Natural killer cell treated with Interleukin-12 subunit alpha and Interleukin-12 subunit beta and Interleukin-15 and Interleukin-18, amount 100 ng/mL, for 72 hours (primary cell): ENCODE measurements around the gene ZNF687. TPM values are rescaled to one million over a fixed set of nuclear protein-coding genes. Genes with fewer than 3 reads are reported as not detected.

Experiments used
- ATAC-seq, 2 donors: fragments of 150-1000 bp; cut with Tn5 transposase in 1 of 2; sonication (Bioruptor Pico), chemical (Tn5 transposase) in 1 of 2; 2 replicates each; pipeline ENCODE4 v1.10.0; 2021
- DNase-seq: peaks from one replicate; pipeline ENCODE4 v3.0.0; 2022; ENCODE audit warnings: low spot score
- H3K27ac Mint-ChIP-seq, 2 donors: 1 replicate in 1 of 2; 2 replicates in 1 of 2; pipeline ENCODE4 v1.8.0; 2022; ENCODE audit warnings: mixed read lengths in 2 of 2, mild to moderate bottlenecking in 1 of 2, moderate library complexity in 1 of 2
- H3K27me3 Mint-ChIP-seq, 2 donors: 1 replicate in 1 of 2; 2 replicates in 1 of 2; pipeline ENCODE4 v1.8.0; 2022; ENCODE audit warnings: mixed read lengths in 2 of 2
- H3K36me3 Mint-ChIP-seq: one replicate; pipeline ENCODE4 v1.8.0; 2022; ENCODE audit warnings: mixed read lengths
- H3K4me1 Mint-ChIP-seq, 2 donors: 1 replicate in 1 of 2; 2 replicates in 1 of 2; pipeline ENCODE4 v1.8.0; 2022; ENCODE audit warnings: low read depth in 2 of 2, mixed read lengths in 2 of 2, mild to moderate bottlenecking in 1 of 2
- H3K4me3 Mint-ChIP-seq: one replicate; pipeline ENCODE4 v1.8.0; 2022; ENCODE audit warnings: mixed read lengths
- H3K9me3 Mint-ChIP-seq: 2 replicates; pipeline ENCODE4 v1.8.0; 2022; ENCODE audit warnings: mixed read lengths
- total RNA-seq, 2 donors: library from RNA; stranded (reverse); gene quantifications; one replicate each; pipeline ENCODE4 v1.2.3, GENCODE V29; 2022

Gene ZNF687
- total RNA-seq, 2 donors from 2014 or later: 29.1 to 31.2 TPM

DNA sequence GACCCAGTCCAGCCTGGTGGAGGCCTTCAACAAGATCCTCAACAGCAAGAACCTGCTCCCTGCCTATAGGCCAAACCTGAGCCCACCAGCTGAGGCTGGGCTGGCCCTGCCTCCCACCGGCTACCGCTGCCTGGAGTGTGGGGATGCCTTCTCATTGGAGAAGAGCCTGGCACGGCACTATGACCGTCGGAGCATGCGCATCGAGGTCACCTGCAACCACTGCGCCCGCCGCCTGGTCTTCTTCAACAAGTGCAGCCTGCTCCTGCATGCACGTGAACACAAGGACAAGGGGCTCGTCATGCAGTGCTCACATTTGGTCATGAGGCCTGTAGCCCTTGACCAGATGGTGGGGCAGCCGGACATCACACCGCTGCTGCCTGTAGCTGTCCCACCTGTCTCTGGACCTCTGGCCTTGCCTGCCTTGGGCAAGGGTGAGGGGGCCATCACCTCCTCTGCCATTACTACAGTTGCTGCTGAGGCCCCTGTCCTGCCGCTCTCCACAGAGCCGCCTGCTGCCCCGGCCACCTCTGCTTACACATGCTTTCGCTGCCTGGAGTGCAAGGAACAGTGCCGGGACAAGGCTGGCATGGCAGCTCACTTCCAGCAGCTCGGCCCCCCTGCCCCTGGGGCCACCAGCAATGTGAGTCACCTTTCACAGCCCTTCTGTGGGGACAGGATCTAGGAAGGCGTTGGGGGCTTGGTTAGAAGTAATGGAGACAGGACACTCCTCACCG is 5.8 kb downstream of the ZNF687 start:
- Mint-ChIP-seq H3K9me3 (no peaks in the 10 kb centered on the region), H3K27ac (peak overlapping the region; percentile 76 to 77), H3K36me3 (peaks cover 12% of the 10 kb centered on the region), H3K27me3 (no peaks in the 10 kb centered on the region), H3K4me1 (peaks cover 51 to 55% of the 10 kb centered on the region in 2 donors), H3K4me3 (no peak overlapping the region)
- no peak for ATAC-seq
- DNase-seq: no peak

DNA sequence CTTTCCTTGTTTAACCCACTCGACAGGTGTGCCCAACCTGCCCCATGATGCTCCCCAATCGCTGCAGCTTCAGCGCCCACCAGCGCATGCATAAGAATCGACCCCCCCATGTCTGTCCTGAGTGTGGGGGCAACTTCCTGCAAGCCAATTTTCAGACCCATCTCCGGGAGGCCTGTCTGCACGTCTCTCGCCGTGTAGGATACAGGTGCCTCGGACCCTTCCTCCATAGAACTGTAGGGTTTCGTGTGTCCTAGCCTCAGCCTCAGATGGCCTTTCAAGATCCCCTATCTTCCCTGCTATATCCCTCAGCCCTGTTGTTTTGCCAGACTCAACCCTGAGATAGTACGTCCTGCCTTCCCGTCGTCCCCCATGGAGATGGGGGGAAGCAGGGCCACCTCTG is 6.4 kb downstream of the ZNF687 start:
- DNase-seq (no peak), ATAC-seq (no peak)
- H3K9me3 Mint-ChIP-seq: no peaks in the 10 kb centered on the region
- peaks cover 46 to 54% of the 10 kb centered on the region in 2 donors for H3K4me1 Mint-ChIP-seq
- H3K4me3 Mint-ChIP-seq: peak overlapping the region; percentile 49
- peaks cover 12% of the 10 kb centered on the region for H3K36me3 Mint-ChIP-seq
- H3K27ac Mint-ChIP-seq: peak overlapping the region; percentile 76 to 77
- H3K27me3 Mint-ChIP-seq: no peaks in the 10 kb centered on the region

DNA sequence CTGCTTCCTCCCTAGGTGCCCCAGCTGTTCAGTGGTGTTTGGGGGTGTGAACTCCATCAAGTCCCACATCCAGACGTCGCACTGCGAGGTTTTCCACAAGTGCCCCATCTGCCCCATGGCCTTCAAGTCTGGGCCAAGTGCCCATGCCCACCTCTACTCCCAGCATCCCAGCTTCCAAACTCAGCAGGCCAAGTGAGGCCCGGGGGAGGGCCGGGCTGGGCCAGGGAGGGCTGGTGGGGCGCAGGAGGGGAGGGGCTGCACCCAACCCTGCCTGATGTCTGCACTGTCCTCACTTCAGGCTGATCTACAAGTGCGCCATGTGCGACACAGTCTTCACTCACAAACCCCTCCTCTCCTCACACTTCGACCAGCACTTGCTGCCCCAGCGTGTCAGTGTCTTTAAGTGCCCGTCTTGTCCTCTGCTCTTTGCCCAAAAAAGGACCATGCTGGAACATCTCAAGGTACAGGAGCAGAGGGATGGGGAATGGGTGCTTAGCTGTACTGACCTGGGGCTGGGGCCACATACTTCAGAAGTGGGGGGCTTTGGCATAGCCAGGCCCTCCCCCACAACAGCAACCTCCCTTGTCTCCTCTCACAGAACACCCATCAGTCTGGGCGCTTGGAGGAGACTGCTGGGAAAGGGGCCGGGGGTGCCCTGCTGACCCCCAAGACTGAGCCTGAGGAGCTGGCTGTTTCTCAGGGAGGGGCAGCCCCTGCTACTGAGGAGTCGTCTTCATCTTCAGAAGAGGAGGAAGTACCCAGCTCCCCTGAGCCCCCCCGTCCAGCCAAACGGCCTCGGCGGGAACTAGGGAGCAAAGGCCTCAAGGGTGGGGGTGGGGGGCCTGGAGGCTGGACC is 7.2 kb downstream of the ZNF687 start:
- Mint-ChIP-seq H3K9me3 (no peaks in the 10 kb centered on the region), H3K27me3 (no peaks in the 10 kb centered on the region), H3K4me3 (peak overlapping the region; percentile 49), H3K36me3 (peaks cover 12% of the 10 kb centered on the region), H3K4me1 (peaks cover 38 to 47% of the 10 kb centered on the region in 2 donors), H3K27ac (peak overlapping the region; percentile 76 to 77)
- no peak for DNase-seq
- ATAC-seq: no peak

DNA sequence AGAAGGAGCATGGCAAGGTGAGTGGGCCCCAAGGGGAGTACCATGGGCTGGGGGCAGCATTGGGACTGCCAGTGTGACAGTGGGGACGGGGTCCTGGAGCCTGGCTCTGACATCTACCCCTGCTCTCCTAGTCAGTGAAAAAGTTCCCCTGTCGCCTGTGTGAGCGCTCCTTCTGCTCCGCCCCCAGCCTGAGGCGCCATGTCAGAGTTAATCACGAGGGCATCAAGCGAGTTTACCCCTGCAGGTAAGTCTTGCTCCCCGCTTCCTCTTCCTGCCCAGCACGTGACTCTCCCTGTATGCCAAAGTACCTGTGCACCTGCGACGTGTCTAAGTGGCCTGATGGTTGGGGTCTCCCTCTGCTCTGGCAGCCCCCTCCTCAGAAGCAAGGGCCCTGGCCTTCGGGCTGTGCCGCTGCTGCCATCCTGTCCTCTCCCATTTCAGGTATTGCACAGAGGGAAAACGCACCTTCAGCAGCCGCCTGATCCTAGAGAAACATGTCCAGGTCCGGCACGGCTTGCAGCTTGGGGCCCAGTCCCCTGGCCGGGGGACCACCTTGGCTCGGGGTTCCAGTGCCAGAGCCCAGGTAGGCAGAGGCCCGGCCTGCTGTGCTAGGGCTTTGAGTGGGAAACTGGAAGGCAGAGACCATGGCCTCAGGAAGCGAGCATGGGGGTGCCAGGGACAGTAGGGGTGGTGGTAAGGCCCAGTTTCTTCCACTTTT is 8.1 kb downstream of the ZNF687 start:
- no peaks in the 10 kb centered on the region for H3K9me3 Mint-ChIP-seq
- ATAC-seq: no peak
- peak overlapping the region; percentile 76 to 82 for H3K27ac Mint-ChIP-seq
- H3K4me1 Mint-ChIP-seq: peaks cover 34 to 44% of the 10 kb centered on the region in 2 donors
- peak overlapping the region; percentile 55 for H3K4me3 Mint-ChIP-seq
- peaks cover 12% of the 10 kb centered on the region for H3K36me3 Mint-ChIP-seq
- no peaks in the 10 kb centered on the region for H3K27me3 Mint-ChIP-seq
- DNase-seq: no peak

DNA sequence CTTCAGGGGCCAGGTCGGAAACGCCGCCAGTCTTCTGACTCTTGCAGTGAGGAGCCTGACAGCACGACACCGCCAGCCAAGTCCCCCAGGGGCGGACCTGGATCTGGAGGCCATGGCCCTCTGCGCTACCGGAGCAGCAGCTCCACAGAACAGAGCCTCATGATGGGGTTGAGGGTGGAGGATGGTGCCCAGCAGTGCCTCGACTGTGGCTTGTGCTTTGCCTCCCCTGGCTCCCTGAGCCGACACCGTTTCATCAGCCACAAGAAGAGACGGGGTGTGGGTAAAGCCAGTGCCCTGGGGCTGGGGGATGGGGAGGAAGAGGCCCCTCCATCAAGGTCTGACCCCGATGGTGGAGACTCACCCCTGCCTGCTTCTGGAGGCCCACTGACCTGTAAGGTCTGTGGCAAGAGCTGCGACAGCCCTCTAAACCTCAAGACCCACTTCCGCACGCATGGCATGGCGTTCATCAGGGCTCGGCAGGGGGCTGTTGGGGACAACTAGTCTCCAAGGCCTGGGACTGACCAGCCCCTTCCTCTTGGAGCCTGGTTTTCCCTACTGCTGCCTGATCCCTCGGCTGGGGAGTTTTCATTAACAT is 8.7 kb downstream of the ZNF687 start:
- Mint-ChIP-seq H3K27me3 (no peaks in the 10 kb centered on the region), H3K27ac (peak overlapping the region; percentile 76 to 82), H3K9me3 (no peaks in the 10 kb centered on the region), H3K4me3 (peak overlapping the region; percentile 55), H3K36me3 (peaks cover 11% of the 10 kb centered on the region), H3K4me1 (peaks cover 32 to 42% of the 10 kb centered on the region in 2 donors)
- DNase-seq: peak; percentile 83
- ATAC-seq: peak; percentile 81 to 85

DNA sequence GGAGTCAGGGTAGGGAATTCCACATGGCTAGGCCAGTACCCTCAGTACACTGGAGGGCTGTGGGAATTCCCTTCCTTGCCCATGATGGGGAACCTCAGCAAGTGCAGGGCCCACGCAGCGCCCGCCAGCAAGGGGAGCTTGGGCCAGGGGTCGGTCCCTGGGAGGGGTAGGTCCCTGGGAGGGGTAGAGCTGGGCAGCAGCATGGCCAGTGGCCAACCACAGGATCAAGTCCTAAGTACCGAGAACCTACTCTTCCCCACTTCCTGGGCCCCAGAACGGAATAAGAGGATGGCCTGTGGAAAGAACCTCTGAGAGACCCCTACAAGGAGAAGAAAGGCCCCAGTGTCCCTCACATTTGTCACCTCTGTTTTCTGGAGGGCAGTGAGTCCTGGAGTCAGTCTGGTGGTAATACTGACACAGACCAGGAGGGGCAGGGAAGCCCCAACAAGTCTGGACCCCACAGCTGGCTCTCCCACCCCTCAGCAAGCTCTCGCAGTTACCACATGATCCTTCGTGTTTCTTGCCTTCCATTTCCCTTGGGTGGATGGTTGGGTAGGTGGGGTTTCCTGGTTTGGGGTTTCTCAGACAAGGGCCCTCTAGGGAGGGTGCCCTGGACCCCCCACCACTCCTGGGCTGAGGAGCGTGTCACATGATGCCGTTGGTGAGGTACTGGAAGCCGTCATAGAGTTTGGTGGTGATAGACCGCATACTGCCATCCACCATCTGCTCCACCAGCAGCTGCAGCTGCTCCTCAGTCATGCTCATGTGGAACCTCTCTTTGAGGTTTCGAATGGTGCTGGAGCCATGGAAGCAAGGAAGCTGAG is 10.3 kb downstream of the ZNF687 start:
- H3K27me3 Mint-ChIP-seq: no peaks in the 10 kb centered on the region
- H3K4me3 Mint-ChIP-seq: no peak overlapping the region
- peaks cover 29 to 38% of the 10 kb centered on the region in 2 donors for H3K4me1 Mint-ChIP-seq
- H3K27ac Mint-ChIP-seq: peak overlapping the region; percentile 64 to 87
- H3K36me3 Mint-ChIP-seq: peaks cover 7% of the 10 kb centered on the region
- ATAC-seq (peak in 1 of 2 donors; percentile 50), DNase-seq (peak; percentile 44)
- H3K9me3 Mint-ChIP-seq: no peaks in the 10 kb centered on the region

DNA sequence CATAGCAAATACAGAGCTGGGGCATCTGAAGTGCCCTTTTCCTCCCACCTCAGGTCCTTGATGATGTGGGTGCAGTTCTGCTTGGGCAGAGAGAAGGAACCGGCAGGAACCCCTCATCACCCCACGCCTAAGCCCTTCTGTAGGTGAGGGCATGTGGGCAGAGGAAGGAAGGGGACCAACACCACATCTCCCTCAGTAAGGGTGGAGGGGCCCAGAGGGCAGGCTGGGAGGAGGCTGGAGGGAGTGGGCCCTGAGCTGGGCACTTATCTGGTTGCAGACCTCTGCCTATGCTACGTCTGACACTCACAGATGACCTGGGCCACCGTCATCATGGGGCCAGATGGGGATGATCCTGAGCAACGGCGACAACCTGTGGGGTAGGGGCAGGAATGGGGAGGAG is 11.0 kb downstream of the ZNF687 start:
- ATAC-seq: no peak
- Mint-ChIP-seq H3K4me1 (peaks cover 29 to 38% of the 10 kb centered on the region in 2 donors), H3K27me3 (no peaks in the 10 kb centered on the region), H3K36me3 (peaks cover 7% of the 10 kb centered on the region), H3K27ac (peak overlapping the region; percentile 64 to 87), H3K4me3 (no peak overlapping the region), H3K9me3 (no peaks in the 10 kb centered on the region)
- peak; percentile 46 for DNase-seq

DNA sequence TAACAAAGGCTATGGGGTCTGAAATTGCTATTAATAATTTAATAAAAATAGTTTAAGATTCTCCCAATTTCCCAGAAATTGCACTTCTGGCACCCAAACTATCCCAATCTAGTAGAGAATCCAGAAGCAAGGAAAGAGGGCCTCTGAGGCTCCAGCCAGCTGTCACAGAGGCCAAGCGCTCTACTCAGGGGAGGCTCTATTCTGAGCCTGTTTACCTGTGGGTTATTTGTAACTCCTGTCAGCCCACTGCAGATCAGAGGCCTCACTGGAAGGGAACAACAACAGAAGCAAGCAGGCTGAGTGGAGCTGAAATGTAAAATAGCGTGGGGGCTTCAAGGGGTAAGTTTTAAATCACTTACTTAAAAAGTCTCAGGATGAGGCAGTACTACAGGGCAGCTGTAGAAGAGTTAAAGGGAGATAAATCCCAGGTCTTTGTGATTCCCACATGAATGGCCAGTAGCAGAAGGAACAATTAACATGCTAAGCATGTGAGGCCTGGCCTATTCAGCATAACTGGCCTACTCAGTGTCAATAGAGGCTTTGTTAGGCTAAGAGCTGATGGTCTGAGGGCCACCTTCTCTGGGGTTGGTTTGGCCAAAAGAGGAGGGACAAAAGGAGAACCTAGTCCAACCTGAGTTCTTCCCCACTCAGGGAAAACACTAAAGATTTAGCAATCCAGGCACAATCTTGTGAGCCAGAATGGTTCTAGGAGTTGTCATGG is 12.8 kb downstream of the ZNF687 start:
- ATAC-seq (no peak), DNase-seq (peak; percentile 50)
- Mint-ChIP-seq H3K9me3 (no peaks in the 10 kb centered on the region), H3K4me3 (no peak overlapping the region), H3K27ac (peak overlapping the region; percentile 64 to 87), H3K36me3 (peaks cover 18% of the 10 kb centered on the region), H3K4me1 (peaks cover 15 to 27% of the 10 kb centered on the region in 2 donors), H3K27me3 (no peaks in the 10 kb centered on the region)

DNA sequence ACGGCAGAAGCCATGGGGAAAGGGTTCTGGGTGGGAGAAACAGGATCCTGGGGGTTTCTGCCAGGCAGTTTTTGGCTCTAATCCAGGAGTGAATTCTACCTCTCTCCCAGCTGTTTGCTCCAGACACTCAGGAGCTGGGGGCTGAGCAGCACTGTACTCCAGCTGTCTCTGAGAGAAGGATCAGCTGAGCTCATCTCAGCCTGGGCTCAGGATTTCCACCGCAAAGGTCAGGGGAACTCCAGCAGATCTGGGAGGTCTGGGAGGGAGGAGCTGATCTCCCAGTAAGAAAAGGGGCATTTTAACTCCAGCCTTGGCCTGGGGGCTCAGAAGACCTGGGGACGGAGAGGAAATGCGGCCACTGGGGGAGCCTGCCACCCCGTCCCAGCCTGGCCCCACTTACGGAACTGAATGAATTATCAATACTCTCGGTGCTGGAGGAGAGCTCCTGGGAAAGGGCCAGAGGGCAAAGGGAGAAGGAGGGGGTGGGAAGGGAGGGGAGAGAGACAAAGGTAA is 27.8 kb downstream of the ZNF687 start:
- DNase-seq (no peak), ATAC-seq (no peak)
- no peaks in the 10 kb centered on the region for H3K9me3 Mint-ChIP-seq
- H3K27ac Mint-ChIP-seq: peak overlapping the region; percentile 98 to 99
- H3K4me3 Mint-ChIP-seq: no peak overlapping the region
- H3K27me3 Mint-ChIP-seq: no peaks in the 10 kb centered on the region
- peaks cover 36% of the 10 kb centered on the region for H3K36me3 Mint-ChIP-seq
- H3K4me1 Mint-ChIP-seq: peaks cover 32 to 42% of the 10 kb centered on the region in 2 donors

DNA sequence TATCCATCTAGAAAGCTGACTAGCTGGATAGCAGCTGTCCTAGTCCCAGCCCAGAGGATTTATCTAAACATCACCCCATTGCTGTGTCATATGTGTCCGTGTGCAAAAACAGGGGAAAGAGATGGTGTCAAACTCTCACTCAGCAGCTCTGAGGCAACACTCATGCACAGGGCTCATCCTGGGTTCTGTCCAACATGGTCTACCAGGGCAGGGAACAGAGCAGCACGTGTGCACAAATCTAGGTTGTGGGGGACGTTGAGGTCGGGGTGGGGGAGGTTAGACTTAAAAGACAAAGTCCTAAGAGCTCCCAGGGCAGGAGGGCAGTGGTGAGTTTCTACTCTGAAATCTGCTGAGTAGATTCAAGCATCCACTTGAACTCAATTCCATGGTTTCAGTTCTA is 28.9 kb downstream of the ZNF687 start:
- DNase-seq (no peak), ATAC-seq (peak in 1 of 2 donors; percentile 14)
- Mint-ChIP-seq H3K27me3 (no peaks in the 10 kb centered on the region), H3K4me1 (peaks cover 32 to 46% of the 10 kb centered on the region in 2 donors), H3K9me3 (no peaks in the 10 kb centered on the region), H3K36me3 (peaks cover 26% of the 10 kb centered on the region), H3K27ac (peak overlapping the region; percentile 98 to 99), H3K4me3 (peak overlapping the region; percentile 59)

DNA sequence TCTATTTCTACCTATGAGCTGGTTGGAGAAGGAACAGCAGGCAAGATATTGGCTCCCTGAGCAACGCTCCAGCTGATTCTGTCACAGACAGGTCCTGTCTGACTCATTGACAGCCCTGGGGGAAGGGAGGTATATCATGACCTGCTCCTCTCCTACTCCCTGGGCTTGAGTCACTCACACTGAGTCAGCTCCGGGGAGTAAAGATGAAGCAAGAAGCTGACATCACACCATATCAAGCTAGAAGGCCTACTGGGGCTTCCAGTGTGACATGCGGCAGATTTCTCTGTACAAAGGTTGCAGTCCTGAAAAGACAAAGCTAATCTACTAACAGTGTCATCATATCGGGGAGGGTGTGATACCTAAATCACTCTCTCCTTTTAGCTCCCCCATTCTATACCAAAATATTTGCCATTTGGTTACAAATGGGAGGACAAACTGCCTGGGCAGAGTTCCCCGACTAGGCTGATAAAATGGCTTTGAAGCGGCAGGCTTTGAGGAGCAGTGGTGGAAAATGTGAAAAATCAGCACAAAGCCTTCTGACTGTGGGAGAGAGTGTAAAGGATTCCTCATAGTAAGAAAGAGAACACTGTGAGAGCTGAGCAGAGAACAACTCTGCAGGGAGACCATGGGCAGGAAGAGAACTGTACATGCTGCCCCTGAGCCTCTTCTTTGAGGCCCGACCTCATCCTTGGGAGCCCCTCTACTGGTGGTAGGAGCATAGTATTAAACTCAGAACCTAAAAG is 29.7 kb downstream of the ZNF687 start:
- Mint-ChIP-seq H3K4me1 (peaks cover 32 to 46% of the 10 kb centered on the region in 2 donors), H3K27ac (peak overlapping the region; percentile 98 to 99), H3K9me3 (no peaks in the 10 kb centered on the region), H3K36me3 (peaks cover 21% of the 10 kb centered on the region), H3K4me3 (peak overlapping the region; percentile 59), H3K27me3 (no peaks in the 10 kb centered on the region)
- DNase-seq: peak; percentile 90
- peak; percentile 100 for ATAC-seq
